NCI-H69 (cell line): ENCODE results near the gene ELMO2.

Experiments used
- DNase-seq: peaks from one replicate; lab custom pipeline; 2025; lab: John Stamatoyannopoulos, UW

Gene ELMO2

GRCh38 chr20:46332373-46333160 lies 73.8 kb downstream of the ELMO2 start:
- peak; percentile 60 for DNase-seq

- DNase-seq: peak; percentile 11
Observed at GRCh38 chr20:46331611-46332361, 74.6 kb downstream of the ELMO2 start.

GRCh38 chr20:46330831-46331371 lies 75.5 kb downstream of the ELMO2 start:
- DNase-seq: no peak

- DNase-seq: peak; percentile 47
Observed at GRCh38 chr20:46330072-46330763, 76.2 kb downstream of the ELMO2 start.

GRCh38 chr20:46328200-46328882 lies 78.1 kb downstream of the ELMO2 start:
- no peak for DNase-seq

- DNase-seq: no peak
Observed at GRCh38 chr20:46327557-46327956, 78.9 kb downstream of the ELMO2 start.

GRCh38 chr20:46325789-46326188 lies 80.6 kb downstream of the ELMO2 start:
- DNase-seq: no peak

- peak; percentile 54 for DNase-seq
Observed at GRCh38 chr20:46324960-46325703, 81.3 kb downstream of the ELMO2 start.

GRCh38 chr20:46324379-46324778 lies 82.0 kb downstream of the ELMO2 start:
- no peak for DNase-seq

- DNase-seq: peak; percentile 8
Observed at GRCh38 chr20:46323557-46323956, 82.9 kb downstream of the ELMO2 start.

GRCh38 chr20:46322641-46323040 lies 83.8 kb downstream of the ELMO2 start:
- DNase-seq: no peak

- peak; percentile 39 for DNase-seq
Observed at GRCh38 chr20:46317685-46318177, 88.7 kb downstream of the ELMO2 start.

- DNase-seq: peak; percentile 53
Observed at GRCh38 chr20:46316984-46317684, 89.3 kb downstream of the ELMO2 start.
